GM23338 (cell line): Measurements from ENCODE around the gene PGLYRP4. TPM values are rescaled to one million over a fixed set of nuclear protein-coding genes. Genes with fewer than 3 reads are reported as not detected.

Experiments
- ATAC-seq: fragments of 200-7000 bp; cut with Tn5 transposase; 3 replicates; pipeline ENCODE4 v1.9.1; 2020
- DNase-seq: peaks from one replicate; pipeline ENCODE4 v3.0.0-alpha.2; 2015; ENCODE audit warnings: low spot score
- H2AFZ ChIP-seq: fragments of 200-600 bp; sonication (generic); 2 replicates; pipeline ENCODE4 v1.8.0; 2016; ENCODE audit warnings: antibody characterized with exemption, mild to moderate bottlenecking, moderate library complexity
- H3F3A ChIP-seq: fragments of 200-600 bp; sonication (generic); replicated peaks from 2 replicates; pipeline ENCODE4 v1.8.0; 2017; ENCODE audit warnings: antibody characterized with exemption, mixed run types, low read depth
- H3K27ac ChIP-seq: fragments of 200-600 bp; sonication (generic); 2 replicates; pipeline ENCODE4 v1.6.1; 2016; ENCODE audit warnings: low read depth
- H3K27me3 ChIP-seq: fragments of 200-600 bp; sonication (generic); 2 replicates; pipeline ENCODE4 v1.8.0; 2016; ENCODE audit warnings: mild to moderate bottlenecking, mixed run types, moderate library complexity; ENCODE audit not compliant: insufficient read depth
- H3K36me3 ChIP-seq: fragments of 200-600 bp; sonication (generic); 2 replicates; pipeline ENCODE4 v1.8.0; 2016; ENCODE audit warnings: mild to moderate bottlenecking; ENCODE audit not compliant: insufficient read depth
- H3K4me1 ChIP-seq: fragments of 200-600 bp; sonication (generic); 2 replicates; pipeline ENCODE4 v1.8.0; 2016; ENCODE audit warnings: mild to moderate bottlenecking, moderate library complexity; ENCODE audit not compliant: insufficient read depth
- H3K4me2 ChIP-seq: fragments of 200-600 bp; sonication (generic); 2 replicates; pipeline ENCODE4 v1.7.1; 2017; ENCODE audit warnings: mixed run types
- H3K4me3 ChIP-seq: fragments of 200-600 bp; sonication (generic); 2 replicates; pipeline ENCODE4 v1.6.1; 2016; ENCODE audit warnings: mixed run types
- H3K79me2 ChIP-seq: fragments of 200-600 bp; sonication (generic); replicated peaks from 2 replicates; pipeline ENCODE4 v1.8.0; 2017; ENCODE audit warnings: mild to moderate bottlenecking; ENCODE audit not compliant: insufficient read depth
- H3K9me2 ChIP-seq: fragments of 200-600 bp; sonication (generic); 2 replicates; pipeline ENCODE4 v1.8.0; 2017; ENCODE audit not compliant: insufficient read depth
- H4K20me1 ChIP-seq: fragments of 200-600 bp; sonication (generic); replicated peaks from 2 replicates; pipeline ENCODE4 v1.8.0; 2017; ENCODE audit warnings: mild to moderate bottlenecking; ENCODE audit not compliant: insufficient read depth
- H3K27ac Mint-ChIP-seq: 2 replicates; pipeline ENCODE4 v1.8.0; 2020; ENCODE audit warnings: inconsistent platforms, mild to moderate bottlenecking, moderate library complexity, mixed read lengths
- H3K27me3 Mint-ChIP-seq: 3 replicates; pipeline ENCODE4 v1.8.0; 2022; ENCODE audit warnings: low read depth, mild to moderate bottlenecking, moderate library complexity, mixed read lengths, inconsistent platforms; ENCODE audit not compliant: insufficient read depth, poor library complexity
- H3K36me3 Mint-ChIP-seq: 3 replicates; pipeline ENCODE4 v1.8.0; 2021; ENCODE audit warnings: low read depth, mild to moderate bottlenecking, inconsistent platforms, moderate library complexity, mixed read lengths
- H3K4me1 Mint-ChIP-seq: 3 replicates; pipeline ENCODE4 v1.8.0; 2020; ENCODE audit warnings: mild to moderate bottlenecking, inconsistent platforms, mixed read lengths
- H3K4me3 Mint-ChIP-seq: 3 replicates; pipeline ENCODE4 v1.8.0; 2021; ENCODE audit warnings: moderate library complexity, mild to moderate bottlenecking, inconsistent platforms, mixed read lengths
- H3K9me3 Mint-ChIP-seq: 3 replicates; pipeline ENCODE4 v1.8.0; 2020; ENCODE audit warnings: moderate library complexity, mild to moderate bottlenecking, inconsistent platforms, mixed read lengths
- CREB1 ChIP-seq: fragments of 250-450 bp; sonication (Bioruptor Pico); IDR thresholded peaks from 2 replicates; pipeline ENCODE4 v1.5.0; 2020; ENCODE audit warnings: low read depth, mild to moderate bottlenecking, moderate library complexity
- CTCF ChIP-seq, 2 experiments: fragments of 200-600 bp in 1 of 2; sonication (generic) in 1 of 2; conservative IDR thresholded peaks; 2 replicates each; pipeline versions ENCODE4 v1.5.1 to v1.6.1; 2016 to 2017; ENCODE audit warnings: antibody characterized with exemption in 2 of 2, low read depth in 2 of 2, mild to moderate bottlenecking in 2 of 2, moderate library complexity in 1 of 2
- ETS1 ChIP-seq: IDR thresholded peaks from 2 replicates; pipeline ENCODE4 v1.6.1; 2016; ENCODE audit warnings: antibody characterized with exemption
- EZH2 ChIP-seq: fragments of 200-600 bp; sonication (generic); IDR thresholded peaks from one replicate; pipeline ENCODE4 v1.8.0; 2017; ENCODE audit warnings: antibody characterized with exemption, mild to moderate bottlenecking, low read depth; ENCODE audit not compliant: unreplicated experiment
- EZH2phosphoT487 ChIP-seq: fragments of 200-600 bp; sonication (generic); IDR thresholded peaks from one replicate; pipeline ENCODE4 v1.8.1; 2018; ENCODE audit warnings: antibody characterized with exemption; ENCODE audit not compliant: unreplicated experiment
- JUNB ChIP-seq: IDR thresholded peaks from one replicate; pipeline ENCODE4 v1.6.1; 2016; ENCODE audit warnings: antibody characterized with exemption; ENCODE audit not compliant: unreplicated experiment
- REST ChIP-seq: IDR thresholded peaks from one replicate; pipeline ENCODE4 v1.6.1; 2018; ENCODE audit warnings: antibody characterized with exemption; ENCODE audit not compliant: unreplicated experiment
- STAT1 ChIP-seq: IDR thresholded peaks from one replicate; pipeline ENCODE4 v1.6.1; 2016; ENCODE audit warnings: antibody characterized with exemption; ENCODE audit not compliant: unreplicated experiment
- ZNF114 ChIP-seq: fragments of 250-450 bp; sonication (Bioruptor Pico); IDR thresholded peaks from 2 replicates; pipeline ENCODE4 v1.5.0; 2020; ENCODE audit warnings: mild to moderate bottlenecking, moderate library complexity
- ZNF462 ChIP-seq: fragments of 250-450 bp; sonication (Bioruptor Pico); IDR thresholded peaks from 2 replicates; pipeline ENCODE4 v1.5.0; 2020; ENCODE audit warnings: mild to moderate bottlenecking, moderate library complexity
- polyA plus RNA-seq: library from polyadenylated mRNA; unstranded; fragments of >200 nt; fragmentation: Nextera tagmentation; extraction: Ambion mirVana; gene quantifications from 2 replicates; pipeline ENCODE4 v1.2.1, GENCODE V29; 2016
- total RNA-seq: library from RNA; depleted of rRNA; stranded (reverse); fragments of >200 nt; shearing (Covaris generic); gene quantifications from 2 replicates; pipeline ENCODE4 v1.2.3, GENCODE V29; 2014

PGLYRP4 gene
- total and polyA plus RNA-seq, 2 experiments from 2014 or later, result not detected

- TF ChIP-seq ZNF114 (CRISPR knock-in tag), result no peak
- no peak for TF ChIP-seq EZH2
- TF ChIP-seq CREB1, result no peak
- TF ChIP-seq CTCF (conservative IDR thresholded peaks at IDR 0.05; ENCODE audit: low read depth in 2 of 2), result no peak
Observed at GRCh38 chr1:153392822-153393221, 44.2 kb upstream of the PGLYRP4 start (continued).

GRCh38 chr1:153392258-153392657 lies 43.6 kb upstream of the PGLYRP4 start:
- Mint-ChIP-seq H3K4me1 (peaks cover 2% of the 10 kb centered on the region; the same call in 1 of the 3 replicates), H3K36me3 (no peaks in the 10 kb centered on the region), H3K27me3 (peaks cover 2% of the 10 kb centered on the region), H3K27ac (no peak overlapping the region), H3K9me3 (no peaks in the 10 kb centered on the region), H3K4me3 (no peak overlapping the region)
- Histone ChIP-seq H3K36me3 (no peaks in the 10 kb centered on the region), H2AFZ (no peak overlapping the region), H3F3A (no peaks in the 10 kb centered on the region), H3K4me3 (no peak overlapping the region), H3K27me3 (no peaks in the 10 kb centered on the region), H3K79me2 (no peaks in the 10 kb centered on the region), H3K4me2 (no peak overlapping the region), H3K9me2 (no peaks in the 10 kb centered on the region), H3K4me1 (no peaks in the 10 kb centered on the region), H4K20me1 (no peaks in the 10 kb centered on the region), H3K27ac (no peak overlapping the region)
- ATAC-seq, result no peak
- no peak for DNase-seq
- TF ChIP-seq CTCF (conservative IDR thresholded peaks at IDR 0.05; ENCODE audit: low read depth in 2 of 2) (no peak), ZNF462 (CRISPR knock-in tag) (no peak), REST (no peak), JUNB (no peak), EZH2phosphoT487 (no peak), ETS1 (no peak), CREB1 (no peak), STAT1 (no peak), ZNF114 (CRISPR knock-in tag) (no peak)
